HG02870 (cell line): ENCODE measurements around the gene NMT2.
A peak's percentile ranks its signal among the peaks of the same experiment; 100 is the strongest.

Experiments
- ATAC-seq: cut with Tn5 transposase; IDR thresholded peaks from one replicate; pipeline ENCODE4 v1.9.1; 2021; ENCODE audit warnings: mild to moderate bottlenecking, moderate library complexity; ENCODE audit not compliant: unreplicated experiment

NMT2 gene

DNA sequence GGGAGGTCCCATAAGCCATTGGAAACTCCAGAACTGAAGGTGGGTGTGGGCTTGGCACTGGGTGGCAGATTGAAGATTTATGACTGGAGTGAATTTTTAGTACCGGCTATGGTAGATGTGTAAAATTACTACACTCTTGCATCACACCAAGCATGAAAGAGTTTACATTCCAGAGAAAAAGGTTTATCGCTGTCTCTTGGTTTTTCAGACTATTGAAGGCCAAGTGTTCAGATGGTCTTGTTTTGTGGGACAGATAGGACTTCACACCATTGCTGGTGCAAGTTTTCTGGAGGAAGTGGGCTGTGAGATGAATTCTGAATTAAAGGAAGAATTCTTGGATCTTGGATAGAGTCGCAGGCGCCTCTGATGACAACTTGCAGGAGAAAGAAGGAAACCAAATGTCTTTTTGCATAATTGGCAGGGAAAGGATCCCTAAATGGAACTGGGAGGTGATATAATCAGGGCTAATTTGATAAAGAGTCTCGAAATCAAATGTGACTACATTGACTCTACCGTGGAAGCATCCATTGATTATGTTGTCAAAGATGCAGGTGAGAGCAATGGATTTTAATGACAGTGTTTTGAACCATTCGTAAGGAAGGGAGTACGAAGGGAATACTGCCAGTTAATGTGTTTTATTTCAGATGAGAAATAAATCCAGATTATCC, 14.2 kb upstream of the NMT2 start:
- no peak for ATAC-seq

DNA sequence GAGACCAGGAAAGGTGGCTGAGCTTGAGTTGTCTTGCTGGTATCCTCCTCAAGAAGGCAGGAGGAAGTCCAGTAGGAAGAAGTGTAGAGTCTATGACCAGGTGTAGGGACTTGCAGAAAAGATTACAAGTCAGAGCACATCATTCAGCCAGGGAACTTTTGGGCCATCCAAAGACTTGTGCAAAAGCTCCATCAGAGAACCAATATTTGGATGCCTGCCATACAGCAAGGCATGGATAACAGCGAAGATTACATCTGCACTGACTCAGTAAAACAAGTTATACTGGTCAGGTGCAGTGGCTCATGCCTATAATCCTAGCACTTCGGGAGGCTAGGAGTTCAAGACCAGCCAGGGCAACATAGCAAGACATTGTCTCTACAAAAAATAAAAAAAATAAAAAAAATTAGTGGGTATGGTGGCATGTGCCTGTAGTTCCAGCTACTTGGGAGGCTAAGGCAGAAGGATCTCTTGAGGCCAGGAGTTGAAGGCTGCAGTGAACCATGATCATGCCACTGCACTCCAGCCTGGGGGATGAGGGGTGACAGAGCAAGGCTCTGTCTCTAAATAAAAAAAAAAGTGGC, 13.2 kb upstream of the NMT2 start:
- no peak for ATAC-seq

DNA sequence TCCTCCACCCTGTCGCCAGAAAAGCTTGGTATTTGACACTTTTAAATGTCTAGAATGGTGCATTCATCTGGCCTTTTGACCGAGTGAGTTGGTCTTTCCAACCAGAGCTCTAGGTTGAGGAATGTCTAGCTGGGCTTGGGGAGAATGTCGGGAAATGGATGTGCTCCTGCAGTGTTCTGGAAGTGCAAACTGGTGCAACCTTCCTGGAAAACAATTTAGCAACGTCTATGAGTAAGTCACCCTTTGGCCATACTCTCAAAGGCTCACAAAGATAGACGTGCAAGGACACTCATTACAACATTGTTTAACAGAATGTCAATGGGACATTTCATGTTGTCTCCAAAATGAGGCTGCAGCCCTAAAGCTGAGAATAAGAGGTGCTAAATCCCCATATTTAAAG, 12.2 kb upstream of the NMT2 start:
- no peak for ATAC-seq

DNA sequence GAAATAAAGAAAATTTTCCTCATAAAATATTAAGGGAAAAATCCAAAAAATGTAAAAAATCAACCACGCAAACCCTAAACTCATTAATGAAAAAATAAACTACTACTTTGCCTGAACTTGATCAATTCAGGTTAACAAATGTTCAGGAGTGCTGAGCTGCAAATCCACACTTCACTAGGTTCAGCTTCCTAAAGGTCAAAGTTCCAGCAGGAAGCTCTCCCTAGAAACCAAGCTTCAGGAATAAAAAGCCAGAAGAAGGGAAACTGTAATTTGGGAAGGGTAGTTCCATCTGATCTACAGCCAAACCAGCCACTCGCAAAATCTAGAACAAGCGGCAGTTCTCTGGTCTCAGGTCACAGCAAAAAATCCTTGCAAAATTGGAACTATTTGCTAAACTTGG, 7.8 kb upstream of the NMT2 start:
- ATAC-seq = no peak

DNA sequence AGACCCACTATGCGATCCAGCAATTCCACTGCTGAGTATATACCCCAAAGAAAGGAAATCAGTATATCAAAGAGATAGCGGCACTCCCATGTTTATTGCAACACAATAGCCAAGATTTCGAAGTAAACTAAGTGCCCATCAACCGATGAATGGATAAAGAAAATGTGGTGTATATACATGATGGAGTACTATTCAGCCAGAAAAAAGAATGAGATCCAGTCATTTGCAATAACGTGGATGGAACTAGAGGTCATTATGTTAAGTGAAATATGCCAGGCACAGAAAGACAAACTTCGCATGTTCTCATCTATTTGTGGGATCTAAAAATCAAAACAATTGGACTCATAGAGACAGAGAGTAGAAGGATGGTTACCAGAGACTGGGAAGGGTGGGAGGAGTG, 7.1 kb upstream of the NMT2 start:
- no peak for ATAC-seq

DNA sequence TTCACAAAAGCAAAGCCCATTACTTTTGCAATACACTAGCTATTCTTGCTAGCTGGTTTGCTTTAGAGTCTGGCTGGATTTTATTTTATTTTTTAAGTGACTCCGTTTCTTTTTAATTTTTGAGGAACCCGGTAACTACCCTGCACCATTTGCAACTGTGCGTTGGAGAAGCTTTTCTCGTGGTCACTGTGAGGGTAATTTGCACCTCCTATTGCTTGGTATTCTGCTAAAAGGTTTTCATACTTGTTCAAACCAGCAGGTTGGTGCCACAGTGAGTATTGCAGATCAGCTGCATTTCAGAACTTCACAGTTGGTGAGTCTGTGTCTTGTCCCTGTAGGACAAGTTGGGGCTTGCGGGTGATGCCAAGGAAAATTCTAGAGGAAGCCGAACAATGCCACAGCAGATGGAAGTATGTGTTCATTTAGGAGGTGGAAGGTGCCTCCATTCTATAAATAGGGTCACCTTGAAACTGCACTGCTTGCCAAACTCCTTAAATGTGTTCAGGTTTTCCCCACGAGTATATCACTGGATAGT, 3.9 kb upstream of the NMT2 start:
- no peak for ATAC-seq

DNA sequence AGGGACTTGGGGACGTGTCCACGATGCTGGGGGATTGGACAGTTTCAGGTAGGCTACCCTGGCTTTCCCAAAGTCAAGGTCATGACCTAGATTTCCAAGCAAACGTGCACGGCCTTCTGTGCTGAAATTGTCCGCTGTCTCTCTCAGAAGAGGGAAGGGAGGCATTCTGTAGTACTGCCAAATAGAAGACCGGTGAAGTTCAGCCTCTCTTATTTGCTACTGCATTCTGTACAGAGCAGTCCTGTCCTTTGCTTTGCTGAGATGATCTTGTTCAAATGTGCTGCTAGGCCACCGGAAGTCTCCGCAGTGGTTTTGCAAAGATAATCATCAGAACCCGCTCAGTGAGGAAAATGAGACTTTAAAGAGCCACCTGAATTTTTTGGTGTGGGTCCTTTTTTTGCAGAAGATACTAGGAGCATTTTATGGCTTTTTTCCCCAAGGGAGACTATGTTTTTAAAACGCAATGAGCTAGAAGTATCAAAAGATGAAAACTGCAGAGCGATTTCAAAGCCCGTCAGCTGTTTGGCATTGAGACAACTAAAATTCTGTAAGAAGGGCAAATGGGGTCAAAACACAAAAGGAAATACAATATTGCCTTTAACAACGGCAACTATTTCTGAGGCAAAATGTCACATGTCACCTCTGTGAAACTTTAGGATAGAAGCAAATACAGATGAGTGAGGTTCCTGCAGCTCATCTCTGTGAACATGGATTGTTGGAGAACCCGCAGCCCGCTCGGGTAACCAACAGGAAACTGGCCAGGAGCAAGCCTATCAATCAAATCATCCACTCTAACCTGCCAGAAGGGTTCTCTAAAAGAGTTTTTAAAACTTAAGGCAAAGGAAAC, 1.3 kb upstream of the NMT2 start:
- ATAC-seq = no peak

DNA sequence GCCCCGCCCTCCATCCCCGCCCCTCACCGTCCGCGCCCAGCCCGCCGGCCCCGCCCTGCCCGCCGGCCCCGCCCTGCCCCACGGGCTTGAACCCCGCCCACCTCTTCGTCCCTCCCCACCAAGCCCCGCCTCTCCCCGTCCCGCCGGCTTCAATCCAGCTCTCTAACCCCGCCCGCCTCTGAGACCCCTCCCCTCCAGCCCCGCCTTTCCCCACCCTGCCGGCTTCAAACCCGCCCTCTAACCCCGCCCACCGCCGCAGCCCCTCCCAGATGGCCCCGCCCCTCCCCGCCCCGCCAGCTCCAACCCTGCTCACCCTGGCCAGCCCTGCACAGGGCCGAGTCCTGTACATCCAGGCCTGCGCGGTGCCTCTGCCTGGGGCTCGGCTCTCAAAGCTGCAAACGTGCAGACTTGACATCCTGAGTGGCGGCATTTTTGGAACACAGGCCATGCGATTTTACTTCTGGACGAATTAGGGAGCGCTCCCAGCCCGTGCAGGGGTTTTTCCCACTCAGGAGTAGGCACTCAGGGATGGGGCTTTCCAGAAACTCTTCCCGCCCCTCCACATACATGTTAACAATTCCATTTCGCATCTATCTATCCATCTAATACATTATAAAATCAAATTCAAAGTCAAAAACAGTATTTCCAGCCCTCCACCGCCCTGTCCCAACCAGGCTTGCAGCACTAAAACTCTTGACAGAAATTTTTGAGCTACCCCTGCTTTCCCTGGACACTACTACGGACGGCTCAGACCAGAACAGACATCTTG, 477 bp upstream of the NMT2 start:
- peak; percentile 46 for ATAC-seq

DNA sequence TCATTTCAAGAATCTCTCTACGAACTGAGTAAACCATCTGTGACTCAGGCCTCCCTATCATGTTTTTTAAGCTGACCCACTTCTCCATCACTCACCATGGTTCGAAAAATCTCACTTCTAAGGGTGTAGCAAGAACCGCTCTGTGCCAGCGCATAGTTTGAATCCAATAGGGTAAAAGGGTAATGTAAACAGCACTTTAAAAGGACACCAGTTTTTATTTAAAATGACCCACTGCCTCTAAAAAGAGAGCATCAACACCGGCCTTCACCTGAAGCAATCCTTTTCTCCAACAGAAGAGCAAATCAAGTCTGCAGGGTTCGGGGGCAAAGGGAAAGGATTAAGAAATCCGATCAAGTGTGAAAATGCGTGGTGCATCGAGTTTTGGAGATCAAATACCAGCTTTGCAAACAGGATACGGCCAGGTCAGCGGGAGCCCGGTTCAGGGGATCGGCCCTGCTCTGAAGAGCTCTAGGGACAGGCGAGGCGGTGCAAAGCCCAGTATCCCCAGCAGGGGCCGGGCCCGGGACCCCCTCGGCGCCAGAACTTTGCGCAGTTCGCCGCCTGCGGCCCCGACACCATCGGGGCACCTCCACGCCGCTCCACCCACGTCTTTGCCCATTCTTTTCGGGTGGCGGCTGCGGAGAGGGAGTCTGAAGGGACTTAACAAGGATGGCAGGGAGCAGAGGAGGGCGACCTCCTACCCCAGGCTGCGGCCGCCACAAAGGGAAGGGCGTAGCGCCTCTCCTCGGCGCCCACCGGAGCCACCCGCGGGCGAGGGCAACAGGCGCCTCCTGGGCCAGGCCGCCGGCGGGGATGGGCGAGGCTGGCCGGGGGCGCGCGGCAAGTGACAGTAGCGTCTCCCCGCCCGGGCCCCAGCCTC, 842 bp downstream of the NMT2 start:
- peak; percentile 39 for ATAC-seq

DNA sequence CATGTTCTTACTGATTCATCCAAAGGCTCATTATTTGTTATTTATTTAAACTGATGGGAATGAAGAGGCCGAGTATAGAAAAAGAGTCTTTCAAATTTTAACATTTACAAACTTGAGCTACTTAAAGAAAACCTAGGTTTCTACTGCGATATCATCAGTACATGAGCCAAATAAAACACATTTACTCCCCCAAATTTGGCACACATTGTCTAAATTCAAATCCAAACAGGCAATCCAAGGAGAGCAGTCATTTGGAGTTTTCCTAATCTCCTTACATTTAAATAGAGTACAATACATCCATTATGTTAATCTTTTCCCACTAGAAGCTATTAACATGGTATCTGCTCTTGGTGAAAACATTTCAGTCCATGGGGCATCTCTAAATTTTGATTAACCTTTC, 2.2 kb downstream of the NMT2 start:
- ATAC-seq = no peak

DNA sequence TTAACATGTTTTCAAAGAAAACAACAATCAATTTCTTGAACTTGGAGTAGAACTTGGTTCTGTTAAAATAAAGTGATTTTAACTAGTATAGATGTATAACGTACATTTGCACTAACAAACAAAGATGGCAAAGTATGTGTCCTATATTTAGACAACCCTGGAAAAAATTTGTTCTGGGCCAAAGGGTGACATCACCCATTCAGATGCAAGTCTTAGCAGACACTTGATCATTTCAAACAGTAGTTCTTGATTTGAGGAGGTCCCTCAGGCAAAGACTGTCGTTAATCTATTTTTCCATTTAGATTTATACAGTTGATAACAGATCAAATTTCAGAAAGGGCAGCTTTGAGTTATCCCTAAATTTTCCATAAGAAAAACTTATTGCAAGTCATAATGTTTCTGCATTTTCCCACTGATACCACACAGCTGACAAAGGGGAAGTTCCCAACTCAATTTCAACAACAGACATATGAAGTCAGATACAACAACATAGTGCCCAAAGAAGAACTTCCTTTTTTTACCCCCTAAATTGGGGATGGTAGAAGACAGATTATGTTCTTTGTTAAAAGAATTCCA, 5.2 kb downstream of the NMT2 start:
- no peak for ATAC-seq

DNA sequence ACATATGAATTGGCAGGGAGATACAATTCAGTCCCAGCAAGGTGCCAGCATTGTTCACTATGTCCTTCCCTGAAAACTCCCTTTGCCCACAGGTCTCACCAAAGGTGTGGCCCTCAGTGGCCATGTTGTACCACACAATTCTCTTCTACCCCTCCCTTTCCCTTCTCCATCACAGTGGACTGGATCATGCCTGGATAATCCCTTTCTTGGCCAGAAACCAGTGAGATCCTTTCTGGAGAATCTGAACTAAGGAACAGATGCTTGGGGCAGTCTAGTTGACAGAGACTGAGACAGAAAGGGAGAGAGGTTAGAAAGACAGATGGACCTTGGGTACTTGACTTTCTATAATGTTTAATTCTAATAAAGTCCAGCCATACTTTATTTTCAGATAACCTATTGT, 9.5 kb downstream of the NMT2 start:
- no peak for ATAC-seq

DNA sequence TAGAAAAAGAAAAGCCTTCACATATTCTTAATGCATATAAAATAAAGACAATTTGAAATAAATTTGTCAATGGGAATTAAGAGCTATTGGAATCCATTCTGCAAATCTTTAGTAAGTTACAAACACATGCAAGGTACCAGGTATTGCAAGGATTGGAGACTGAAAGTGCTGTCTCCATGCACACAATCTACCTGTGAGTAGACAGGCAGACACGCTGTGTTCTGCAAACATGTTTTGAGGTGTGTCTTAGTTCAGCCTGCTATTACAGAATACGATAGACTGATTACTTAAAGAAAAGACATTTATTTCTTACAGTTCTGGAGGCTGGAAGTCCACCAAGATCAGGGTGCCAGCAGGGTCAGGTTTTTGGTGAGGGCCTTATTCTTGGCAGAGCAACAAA, 10.0 kb downstream of the NMT2 start:
- ATAC-seq = no peak

DNA sequence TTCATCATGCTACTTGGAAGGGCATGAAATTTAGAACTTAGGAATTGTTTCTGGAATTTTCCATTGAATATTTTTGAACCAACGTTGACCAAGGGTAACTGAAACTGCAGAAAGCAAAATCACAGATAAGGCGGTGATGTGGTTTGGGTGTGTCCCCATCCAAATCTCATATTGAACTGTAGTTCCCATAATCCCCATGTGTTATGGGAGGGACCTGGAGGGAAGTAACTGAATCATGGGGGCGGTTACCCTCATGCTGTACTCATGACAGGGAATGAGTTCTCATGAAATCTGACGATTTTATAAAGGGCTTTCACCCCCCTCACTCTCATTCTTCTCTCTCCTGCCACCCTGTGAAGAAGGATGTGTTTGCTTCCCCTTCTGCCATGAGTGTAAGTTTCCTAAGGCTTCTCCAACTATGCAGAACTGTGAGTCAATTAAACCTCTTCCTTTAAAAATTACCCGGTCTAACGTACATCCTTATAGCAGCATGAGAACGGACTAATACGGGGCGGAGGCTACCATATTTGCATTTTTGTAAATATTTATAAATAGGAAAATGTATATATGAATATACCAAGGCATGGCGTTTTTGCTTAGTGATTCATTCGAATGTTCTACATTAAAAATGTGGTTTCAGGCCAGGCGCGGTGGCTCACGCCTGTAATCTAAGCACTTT, 12.4 kb downstream of the NMT2 start:
- no peak for ATAC-seq

DNA sequence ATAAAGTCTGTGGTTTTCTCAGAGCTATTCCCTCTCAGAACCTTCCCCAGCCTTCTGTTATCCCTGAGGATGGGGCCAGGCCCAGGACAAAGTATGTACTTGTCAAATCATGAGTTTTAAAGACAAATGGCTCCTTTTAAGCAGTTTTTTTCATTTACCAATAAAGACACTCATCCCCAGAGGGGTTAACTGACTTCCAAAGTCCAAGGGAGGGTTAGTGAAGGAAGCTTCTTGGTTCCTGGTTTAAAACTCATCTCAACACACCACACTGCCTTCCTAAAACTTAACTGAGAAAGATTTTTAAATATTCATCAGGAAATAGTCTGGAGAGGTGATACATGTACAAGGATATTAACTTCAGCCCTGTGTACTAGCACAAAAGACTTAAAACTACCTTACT, 15.9 kb downstream of the NMT2 start:
- no peak for ATAC-seq

DNA sequence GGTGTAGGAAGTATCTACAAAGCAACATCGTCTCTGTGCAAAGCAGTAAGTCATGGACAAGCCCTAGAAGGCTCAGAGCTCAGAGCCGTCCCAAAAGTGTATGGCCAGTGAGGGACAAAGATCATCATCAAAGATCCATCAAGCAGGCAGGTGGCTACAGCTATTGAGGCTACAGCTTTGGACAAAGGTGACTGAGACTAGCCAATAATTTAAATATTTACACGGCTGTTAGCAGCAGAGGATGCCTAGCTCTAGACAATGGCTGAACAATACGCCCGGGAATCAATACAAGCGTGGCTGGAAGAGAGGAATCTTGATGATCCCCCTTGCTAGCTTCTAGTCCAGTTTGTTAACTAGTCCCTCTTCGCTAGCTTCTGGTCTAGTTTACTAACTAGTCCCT, 17.9 kb downstream of the NMT2 start:
- no peak for ATAC-seq

DNA sequence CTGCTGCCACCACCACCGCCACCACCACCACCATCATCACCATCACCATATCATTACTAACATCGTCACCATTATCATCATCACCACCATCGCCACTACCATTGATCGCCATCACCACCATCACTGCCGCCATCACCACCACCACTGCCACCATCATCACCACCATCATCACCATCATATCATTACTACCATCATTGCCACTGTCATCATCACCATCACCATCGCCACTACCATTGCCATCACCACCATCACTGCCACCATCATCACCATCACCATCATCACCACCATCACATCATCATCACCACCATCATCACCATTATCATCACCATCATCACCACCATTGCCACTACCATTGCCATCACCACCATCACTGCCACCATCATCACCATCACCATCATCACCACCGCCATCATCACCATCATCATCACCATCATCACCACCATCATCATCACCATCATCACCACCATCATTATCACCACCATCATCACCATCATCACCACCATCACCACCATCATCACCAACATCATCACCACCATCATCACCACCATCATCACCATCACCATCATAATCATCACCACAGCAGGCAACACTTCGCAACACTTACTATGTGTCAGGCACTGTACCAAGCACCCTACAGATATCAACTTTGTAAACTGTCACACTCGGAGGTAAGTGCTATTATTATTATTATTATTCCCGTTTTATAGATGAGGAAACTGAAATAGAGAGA, 19.3 kb downstream of the NMT2 start:
- ATAC-seq = no peak

DNA sequence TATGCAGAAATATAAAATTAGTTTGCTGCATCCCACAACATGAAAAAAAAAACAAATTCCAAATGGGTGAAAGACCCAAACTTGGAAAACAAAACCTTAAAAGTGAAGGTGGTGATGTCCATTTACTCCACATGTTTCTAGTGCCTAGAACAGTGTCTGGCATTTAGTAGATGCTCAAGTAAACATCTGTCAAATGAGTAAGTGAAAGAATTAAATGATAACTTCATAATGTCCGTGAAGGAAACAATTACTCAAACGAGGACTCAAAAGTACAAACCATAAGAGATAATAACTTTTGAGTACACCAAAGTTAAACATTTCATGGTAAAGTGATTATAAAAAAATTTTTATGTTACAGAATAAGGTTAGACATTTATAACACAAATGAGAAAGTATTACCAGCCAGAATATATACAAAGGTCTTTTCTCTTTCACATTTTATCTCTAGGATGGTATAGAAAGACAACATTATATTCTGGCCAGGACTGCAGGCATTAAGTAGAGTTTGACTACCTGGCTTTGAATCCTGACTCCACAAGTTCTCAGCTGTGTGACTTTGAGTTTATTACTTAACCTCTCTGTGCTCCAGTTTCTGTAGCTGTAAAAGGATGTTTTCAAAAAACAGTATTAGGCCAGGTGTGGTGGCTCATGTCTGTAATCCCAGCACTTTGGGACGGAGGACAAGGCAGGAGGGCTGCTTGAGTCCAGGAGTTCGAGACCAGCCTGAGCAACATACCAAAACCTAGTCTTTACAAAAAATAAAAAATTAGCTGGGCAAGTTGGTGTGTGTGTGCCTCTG, 20.7 kb downstream of the NMT2 start:
- ATAC-seq = no peak
